ENCODE measurements around the gene AUTS2. TPM values are rescaled to one million over a fixed set of nuclear protein-coding genes. Genes with fewer than 3 reads are reported as not detected.

AUTS2 gene
- total and polyA plus RNA-seq, 10 of the 15 experiments (the other 5 are each of a cell fraction or from before 2014, with no cell fraction given): 6.4 to 55.6 (median 21.6) TPM

- Histone ChIP-seq H3K4me3 (peak overlapping the region; percentile 51), H3K79me2 (ENCODE audit: control insufficient read depth, insufficient read depth, low read length) (no peaks in the 10 kb centered on the region), H4K20me1 (ENCODE audit: control insufficient read depth, insufficient read depth) (no peaks in the 10 kb centered on the region), H3K27ac (ENCODE audit: control insufficient read depth, insufficient read depth) (peak overlapping the region; percentile 46; the same call in 1 of the 2 replicates), H3K4me1 (ENCODE audit: control insufficient read depth, insufficient read depth, low read length) (peaks cover 14% of the 10 kb centered on the region), H3K27me3 (replicated peaks in 1 of 2; ENCODE audit: control insufficient read depth in 2 of 2, insufficient read depth in 2 of 2, low read length in 1 of 2) (no peaks in the 10 kb centered on the region), H3K4me2 (ENCODE audit: control insufficient read depth, insufficient read depth) (peak overlapping the region; percentile 83), H3K9me3 (replicated peaks; ENCODE audit: control insufficient read depth, insufficient read depth, low read length) (no peaks in the 10 kb centered on the region), H3K9ac (ENCODE audit: control insufficient read depth, insufficient read depth, low read length) (0 out of 2 replicates have a peak overlapping the region, but pooled peaks have one; percentile 9), H3K36me3 (ENCODE audit: control insufficient read depth in 2 of 2, insufficient read depth in 2 of 2, low read length in 1 of 2) (no peaks in the 10 kb centered on the region), H2AFZ (ENCODE audit: control insufficient read depth, low read depth, low read length) (peak overlapping the region; percentile 37)
- ChIA-PET CTCF (interaction anchor here (0.6 to 1.1 kb wide), 4 partner anchors 15 to 37 kb away, joined by 3 to 4 read pairs (median 3); no protein-coding TSS in a partner anchor), SMC1A (ENCODE audit: uncharacterized antibody, unreplicated experiment) (interaction anchor here (0.6 to 2.0 kb wide), 19 partner anchors 9 to 202 kb away, joined by 3 to 12 read pairs (median 3); no protein-coding TSS in a partner anchor), RAD21 (ENCODE audit: unreplicated experiment) (interaction anchor here (0.8 to 2.3 kb wide), 6 partner anchors 9 to 267 kb away, joined by 3 to 8 read pairs (median 5); no protein-coding TSS in a partner anchor), POLR2A (interaction anchor here (0.6 to 0.7 kb wide), 5 partner anchors 9 to 1899 kb away, joined by 4 to 7 read pairs (median 6); no protein-coding TSS in a partner anchor)
- TF ChIP-seq RCOR1 (conservative IDR thresholded peaks at IDR 0.05; ENCODE audit: low read depth, low read length) (no peak), IKZF2 (IDR thresholded peaks at IDR 0.05) (peak in 1 of 2 experiments; percentile 28; a peak in 2 of 4 replicates), SMAD1 (IDR thresholded peaks at IDR 0.05; ENCODE audit: low read depth, partially characterized antibody) (no peak), EED (IDR thresholded peaks at IDR 0.05; ENCODE audit: low read depth) (peak; percentile 71), MEF2A (IDR thresholded peaks at IDR 0.05; ENCODE audit: insufficient read depth, low read depth, low read length) (peak; percentile 57; the same call in 1 of the 2 replicates), POLR2AphosphoS5 (IDR thresholded peaks at IDR 0.05; ENCODE audit: low read length) (no peak), WRNIP1 (IDR thresholded peaks at IDR 0.05; ENCODE audit: borderline replicate concordance, low read depth, low read length) (no peak), NFIC (IDR thresholded peaks at IDR 0.05; ENCODE audit: low read depth, low read length) (0 out of 2 replicates have a peak, but pooled peaks have one; percentile 19), RUNX3 (IDR thresholded peaks at IDR 0.05; ENCODE audit: low read length) (peak; percentile 24), ESRRA (IDR thresholded peaks at IDR 0.05; ENCODE audit: low read length) (no peak), MEF2B (IDR thresholded peaks at IDR 0.05; ENCODE audit: partially characterized antibody, poor library complexity, severe bottlenecking) (peak; percentile 75)
- in situ Hi-C loops (cut with MboI): no loop called here
- 22% methylated on average over 9 of the region's 9 CpGs for WGBS (ENCODE audit: insufficient coverage, insufficient replicate concordance, low lambda C conversion rate, missing lambda C conversion rate)
- peak; percentile 74 for ATAC-seq
- no TSS peak for BruUV-seq (replicated peaks)
- FAIRE-seq: no peak
- intact Hi-C loops (cut with micrococcal nuclease; ENCODE audit: unreplicated experiment): no loop called here
- DNase-seq (ENCODE audit: low read depth, low spot score): no peak
These were observed 408.1 kb downstream of the AUTS2 start for GRCh38 chr7:70006261-70006920.

Data from GM12878 (cell line).